ENCODE results near the gene TMTC4.

- TF ChIP-seq, protein P1, sequence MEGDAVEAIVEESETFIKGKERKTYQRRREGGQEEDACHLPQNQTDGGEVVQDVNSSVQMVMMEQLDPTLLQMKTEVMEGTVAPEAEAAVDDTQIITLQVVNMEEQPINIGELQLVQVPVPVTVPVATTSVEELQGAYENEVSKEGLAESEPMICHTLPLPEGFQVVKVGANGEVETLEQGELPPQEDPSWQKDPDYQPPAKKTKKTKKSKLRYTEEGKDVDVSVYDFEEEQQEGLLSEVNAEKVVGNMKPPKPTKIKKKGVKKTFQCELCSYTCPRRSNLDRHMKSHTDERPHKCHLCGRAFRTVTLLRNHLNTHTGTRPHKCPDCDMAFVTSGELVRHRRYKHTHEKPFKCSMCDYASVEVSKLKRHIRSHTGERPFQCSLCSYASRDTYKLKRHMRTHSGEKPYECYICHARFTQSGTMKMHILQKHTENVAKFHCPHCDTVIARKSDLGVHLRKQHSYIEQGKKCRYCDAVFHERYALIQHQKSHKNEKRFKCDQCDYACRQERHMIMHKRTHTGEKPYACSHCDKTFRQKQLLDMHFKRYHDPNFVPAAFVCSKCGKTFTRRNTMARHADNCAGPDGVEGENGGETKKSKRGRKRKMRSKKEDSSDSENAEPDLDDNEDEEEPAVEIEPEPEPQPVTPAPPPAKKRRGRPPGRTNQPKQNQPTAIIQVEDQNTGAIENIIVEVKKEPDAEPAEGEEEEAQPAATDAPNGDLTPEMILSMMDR (IDR thresholded peaks at IDR 0.05): no peak
- TF ChIP-seq TCF7L2 (IDR thresholded peaks at IDR 0.05; ENCODE audit: low read depth, low read length) (no peak), POLR2AphosphoS5 (IDR thresholded peaks at IDR 0.05; ENCODE audit: low read depth, low read length) (no peak), REST (IDR thresholded peaks at IDR 0.05; ENCODE audit: insufficient read depth in 1 of 2, low read depth in 2 of 2, low read length in 1 of 2) (no peak)
Observed at GRCh38 chr13:100561158-100561499, 113.5 kb downstream of the TMTC4 start.
